ENCODE measurements around the gene DPP6. TPM values are rescaled to one million over a fixed set of nuclear protein-coding genes. Genes with fewer than 3 reads are reported as not detected.

DPP6 gene
- total and polyA plus RNA-seq, 9 of the 15 experiments (the other 6 are each of a cell fraction or from before 2014, with no cell fraction given), result not detected

DNA sequence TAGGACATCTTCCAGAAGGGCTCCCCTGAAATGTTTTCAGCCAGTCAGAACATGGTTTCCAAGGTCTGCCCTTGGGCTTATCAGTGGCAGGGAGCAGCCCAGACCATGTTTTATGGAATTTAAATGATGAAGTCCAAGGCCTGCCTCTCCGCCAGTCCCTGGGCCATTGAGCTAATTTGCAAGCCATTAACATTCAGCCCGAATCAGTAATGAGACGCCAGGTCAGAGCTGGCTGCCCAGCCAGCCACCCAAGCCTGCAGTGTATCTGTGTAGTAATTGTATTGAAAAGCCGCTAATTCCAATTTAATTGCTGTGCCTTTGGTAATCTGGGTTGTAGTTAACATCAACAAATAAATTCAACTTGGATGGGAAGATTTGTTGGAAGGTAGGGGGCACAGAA, 819.3 kb downstream of the DPP6 start:
- 1% methylated on average over 4 of the region's 4 CpGs for WGBS (ENCODE audit: insufficient coverage, low coverage, missing lambda C conversion rate)
- ChIA-PET POLR2A (no interaction called here), CTCF (ENCODE audit: low intra/inter-chr PET ratio) (no interaction called here)
- peaks cover 72 to 90% of the 10 kb centered on the region in 2 experiments for H3K27me3 ChIP-seq (ENCODE audit: control insufficient read depth in 2 of 2, insufficient read depth in 2 of 2, low read length in 2 of 2)
- H3K4me2 ChIP-seq (ENCODE audit: insufficient read depth, low read length), result no peak overlapping the region
- no peak overlapping the region for H2AFZ ChIP-seq (ENCODE audit: low read depth, low read length)
- H3K9me3 ChIP-seq (replicated peaks; ENCODE audit: control insufficient read depth, insufficient read depth, low read depth, low read length), result no peaks in the 10 kb centered on the region
- no TSS peak for BruUV-seq (replicated peaks)
- no peaks in the 10 kb centered on the region for H3K9me1 ChIP-seq (ENCODE audit: control insufficient read depth, insufficient read depth, low read length)
- no peak for TF ChIP-seq SNIP1 (IDR thresholded peaks at IDR 0.05; ENCODE audit: low read depth)
- TF ChIP-seq ADNP (tag; IDR thresholded peaks at IDR 0.05), result no peak
- no peak for TF ChIP-seq PHF20 (IDR thresholded peaks at IDR 0.05; ENCODE audit: partially characterized antibody)
- TF ChIP-seq, protein P1, sequence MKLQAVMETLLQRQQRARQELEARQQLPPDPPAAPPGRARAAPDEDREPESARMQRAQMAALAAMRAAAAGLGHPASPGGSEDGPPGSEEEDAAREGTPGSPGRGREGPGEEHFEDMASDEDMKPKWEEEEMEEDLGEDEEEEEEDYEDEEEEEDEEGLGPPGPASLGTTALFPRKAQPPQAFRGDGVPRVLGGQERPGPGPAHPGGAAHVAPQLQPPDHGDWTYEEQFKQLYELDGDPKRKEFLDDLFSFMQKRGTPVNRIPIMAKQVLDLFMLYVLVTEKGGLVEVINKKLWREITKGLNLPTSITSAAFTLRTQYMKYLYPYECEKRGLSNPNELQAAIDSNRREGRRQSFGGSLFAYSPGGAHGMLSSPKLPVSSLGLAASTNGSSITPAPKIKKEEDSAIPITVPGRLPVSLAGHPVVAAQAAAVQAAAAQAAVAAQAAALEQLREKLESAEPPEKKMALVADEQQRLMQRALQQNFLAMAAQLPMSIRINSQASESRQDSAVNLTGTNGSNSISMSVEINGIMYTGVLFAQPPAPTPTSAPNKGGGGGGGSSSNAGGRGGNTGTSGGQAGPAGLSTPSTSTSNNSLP (IDR thresholded peaks at IDR 0.05; ENCODE audit: borderline replicate concordance, low read depth, low read length), result no peak
- no peak for TF ChIP-seq HMGN3 (IDR thresholded peaks at IDR 0.05; ENCODE audit: borderline replicate concordance, extremely low read depth, insufficient read length, low read depth, low read length)
- no peak for TF ChIP-seq HNRNPLL (IDR thresholded peaks at IDR 0.05; ENCODE audit: low read depth, low read length, poor library complexity, severe bottlenecking)
- TF ChIP-seq, protein P2, sequence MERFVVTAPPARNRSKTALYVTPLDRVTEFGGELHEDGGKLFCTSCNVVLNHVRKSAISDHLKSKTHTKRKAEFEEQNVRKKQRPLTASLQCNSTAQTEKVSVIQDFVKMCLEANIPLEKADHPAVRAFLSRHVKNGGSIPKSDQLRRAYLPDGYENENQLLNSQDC (CRISPR knock-in tag; IDR thresholded peaks at IDR 0.05), result no peak
- no peak for TF ChIP-seq EHMT2 (IDR thresholded peaks at IDR 0.05)
- TF ChIP-seq MEF2A (IDR thresholded peaks at IDR 0.05; ENCODE audit: control insufficient read depth, low read depth, low read length), result no peak
- no peak for TF ChIP-seq ZBTB17 (CRISPR knock-in tag; IDR thresholded peaks at IDR 0.05)
- TF ChIP-seq CC2D1A (IDR thresholded peaks at IDR 0.05), result no peak
- TF ChIP-seq PTBP1 (IDR thresholded peaks at IDR 0.05; ENCODE audit: low read depth, low read length), result no peak
- TF ChIP-seq, protein P3, sequence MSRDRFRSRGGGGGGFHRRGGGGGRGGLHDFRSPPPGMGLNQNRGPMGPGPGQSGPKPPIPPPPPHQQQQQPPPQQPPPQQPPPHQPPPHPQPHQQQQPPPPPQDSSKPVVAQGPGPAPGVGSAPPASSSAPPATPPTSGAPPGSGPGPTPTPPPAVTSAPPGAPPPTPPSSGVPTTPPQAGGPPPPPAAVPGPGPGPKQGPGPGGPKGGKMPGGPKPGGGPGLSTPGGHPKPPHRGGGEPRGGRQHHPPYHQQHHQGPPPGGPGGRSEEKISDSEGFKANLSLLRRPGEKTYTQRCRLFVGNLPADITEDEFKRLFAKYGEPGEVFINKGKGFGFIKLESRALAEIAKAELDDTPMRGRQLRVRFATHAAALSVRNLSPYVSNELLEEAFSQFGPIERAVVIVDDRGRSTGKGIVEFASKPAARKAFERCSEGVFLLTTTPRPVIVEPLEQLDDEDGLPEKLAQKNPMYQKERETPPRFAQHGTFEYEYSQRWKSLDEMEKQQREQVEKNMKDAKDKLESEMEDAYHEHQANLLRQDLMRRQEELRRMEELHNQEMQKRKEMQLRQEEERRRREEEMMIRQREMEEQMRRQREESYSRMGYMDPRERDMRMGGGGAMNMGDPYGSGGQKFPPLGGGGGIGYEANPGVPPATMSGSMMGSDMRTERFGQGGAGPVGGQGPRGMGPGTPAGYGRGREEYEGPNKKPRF (IDR thresholded peaks at IDR 0.05; ENCODE audit: low read depth, low read length), result no peak
- no peak for TF ChIP-seq GTF2F1 (IDR thresholded peaks at IDR 0.05; ENCODE audit: low read depth, low read length)
- no peak for TF ChIP-seq ILF3 (IDR thresholded peaks at IDR 0.05; ENCODE audit: borderline replicate concordance)
- TF ChIP-seq ZFX (CRISPR knock-in tag; IDR thresholded peaks at IDR 0.05), result no peak
- peaks cover 0 to 4% of the 10 kb centered on the region in 2 experiments; a peak in 1 of 5 replicates for H3K4me1 ChIP-seq (replicated peaks in 1 of 2; ENCODE audit: control insufficient read depth in 2 of 2, insufficient read depth in 2 of 2, low read length in 2 of 2)
- H3K4me3 ChIP-seq, result no peak overlapping the region
- H3K79me2 ChIP-seq (ENCODE audit: control insufficient read depth, insufficient read depth, low read length), result no peaks in the 10 kb centered on the region
- DNase-seq (ENCODE audit: extremely low read depth in 1 of 4, low spot score in 3 of 4) (no peak), FAIRE-seq (no peak), ATAC-seq (no peak)
- H3K9ac ChIP-seq (ENCODE audit: insufficient read depth in 1 of 2, low read depth in 2 of 2, low read length in 2 of 2), result no peak overlapping the region
- no peak overlapping the region for H3K27ac ChIP-seq (ENCODE audit: extremely low read depth, low read depth, low read length)
- intact Hi-C loops (cut with micrococcal nuclease) (no loop called here), in situ Hi-C loops (cut with MboI) (no loop called here)
- H4K20me1 ChIP-seq (replicated peaks; ENCODE audit: control insufficient read depth, insufficient read depth, low read length), result peaks cover 11% of the 10 kb centered on the region; the same call in 1 of the 2 replicates
- H3K36me3 ChIP-seq (ENCODE audit: control insufficient read depth, insufficient read depth, low read length), result no peaks in the 10 kb centered on the region
